Transverse colon (tissue), 4 donors: ENCODE measurements around the gene NBDY. TPM values are rescaled to one million over a fixed set of nuclear protein-coding genes. Genes with fewer than 3 reads are reported as not detected.
A peak's percentile ranks its signal among the peaks of the same experiment; 100 is the strongest.

Experiments used
- DNase-seq: peaks from one replicate; pipeline ENCODE4 v3.0.0-alpha.2; 2019
- H3K27ac ChIP-seq, 4 donors: fragments of 200-600 bp; sonication (generic); 2 replicates each; pipeline ENCODE4 v1.5.1; 2016 to 2018; ENCODE audit warnings: inconsistent platforms in 4 of 4
- H3K27me3 ChIP-seq: fragments of 200-600 bp; sonication (generic); 2 replicates; pipeline ENCODE4 v1.5.1; 2017; ENCODE audit warnings: inconsistent platforms
- H3K36me3 ChIP-seq, 4 donors: fragments of 200-600 bp; sonication (generic); 2 replicates each; pipeline ENCODE4 v1.5.1; 2017 to 2019; ENCODE audit warnings: inconsistent platforms in 4 of 4
- H3K4me1 ChIP-seq, 4 donors: fragments of 200-600 bp; sonication (generic); 2 replicates each; pipeline ENCODE4 v1.5.1; 2017 to 2020; ENCODE audit warnings: inconsistent platforms in 4 of 4
- H3K4me3 ChIP-seq, 4 donors: fragments of 200-600 bp; sonication (generic); 1 replicate in 1 of 4; 2 replicates in 3 of 4; pipeline versions ENCODE4 v1.5.1 to v1.6.1; 2017 to 2019; ENCODE audit warnings: inconsistent platforms in 4 of 4
- H3K9me3 ChIP-seq, 2 donors: fragments of 200-600 bp; sonication (generic); 2 replicates each; pipeline ENCODE4 v1.5.1; 2017 to 2019; ENCODE audit warnings: inconsistent platforms in 2 of 2
- CTCF ChIP-seq, 5 experiments: fragments of 200-600 bp in 3 of 5; fragments of 450-650 bp in 2 of 5; sonication (generic) in 3 of 5; IDR thresholded peaks; 1 replicate in 2 of 5; 2 replicates in 3 of 5; pipeline ENCODE4 v1.5.1; 2016 to 2017; ENCODE audit warnings: antibody characterized with exemption in 5 of 5, inconsistent platforms in 3 of 5, mild to moderate bottlenecking in 2 of 5, moderate library complexity in 1 of 5
- EP300 ChIP-seq: sonication (generic); formaldehyde crosslinking; IDR thresholded peaks from one replicate; pipeline ENCODE4 v1.6.1; 2017; ENCODE audit warnings: antibody characterized with exemption, low read depth
- POLR2A ChIP-seq: fragments of 450-650 bp; IDR thresholded peaks from one replicate; pipeline ENCODE4 v1.6.1; 2016; ENCODE audit warnings: antibody characterized with exemption, mild to moderate bottlenecking, moderate library complexity
- POLR2AphosphoS5 ChIP-seq, 3 donors: sonication (generic); formaldehyde crosslinking; IDR thresholded peaks; one replicate each; pipeline ENCODE4 v1.6.1; 2016; ENCODE audit warnings: antibody characterized with exemption in 3 of 3
- WGBS, 2 donors: methylation state at CpG; one replicate each; pipeline ENCODE4 v1.1.5; 2018; ENCODE audit warnings: low coverage in 1 of 2; 5-methylcytosine and 5-hydroxymethylcytosine counted together
- in situ Hi-C, 4 donors: fragments of 200-750 bp; cut with MboI; loops; one replicate each; pipeline versions ENCODE4 v1.15.0 to v1.15.1; 2017; ENCODE audit warnings: low sequenced_read_pairs in 3 of 4, low pct_ligation_motif_present in 1 of 4, low pct_unique_long_range_greater_than_20kb in 1 of 4
- intact Hi-C: fragments of 100-400 bp; cut with DNase I; formaldehyde crosslinking; loops from one replicate; pipeline ENCODE4 v1.15.1; 2023; ENCODE audit warnings: low total_unique reads
- total RNA-seq, 4 donors: library from RNA; depleted of rRNA; stranded (reverse); fragments of >200 nt; gene quantifications; one replicate each; pipeline ENCODE4 v1.1.0, GENCODE V29; 2016

Gene NBDY
- total RNA-seq, 4 donors from 2014 or later = 4.1 to 10.5 (median 9.4) TPM; not detected in 1

- no peaks in the 10 kb centered on the region for H3K27me3 ChIP-seq
- TF ChIP-seq POLR2A = no peak
- TF ChIP-seq CTCF (IDR thresholded peaks at IDR 0.05) = no peak
- no peak for TF ChIP-seq EP300
- TF ChIP-seq POLR2AphosphoS5 (IDR thresholded peaks at IDR 0.05) = no peak
- 77% methylated on average over 13 of the region's 13 CpGs; no CpG with 5 or more reads in 1 of the 2 donors for WGBS, 2 donors
- intact Hi-C loops (no loop called here), in situ Hi-C loops (loop anchor here in 1 of 4 donors (25.0 kb wide), 1 partner anchor 188 kb away; the partner anchor contains the start of gene SPIN3)
- H3K36me3 ChIP-seq = no peaks in the 10 kb centered on the region
- no peaks in the 10 kb centered on the region for H3K4me1 ChIP-seq
- no peak overlapping the region for H3K27ac ChIP-seq
- no peaks in the 10 kb centered on the region for H3K9me3 ChIP-seq
- peak; percentile 26 for DNase-seq
- no peak overlapping the region for H3K4me3 ChIP-seq
Observed at GRCh38 chrX:56798866-56799758, 70.1 kb downstream of the NBDY start.

- Histone ChIP-seq H3K27me3 (no peaks in the 10 kb centered on the region), H3K36me3 (no peaks in the 10 kb centered on the region), H3K4me3 (no peak overlapping the region), H3K27ac (no peak overlapping the region), H3K9me3 (no peaks in the 10 kb centered on the region), H3K4me1 (no peaks in the 10 kb centered on the region)
- peak; percentile 3 for DNase-seq
- WGBS, 2 donors = 84% methylated on average over 3 of the region's 3 CpGs; no CpG with 5 or more reads in 1 of the 2 donors
- in situ Hi-C loops = loop anchor here in 1 of 4 donors (25.0 kb wide), 1 partner anchor 187 kb away; the partner anchor contains the start of gene SPIN3
- no peak for TF ChIP-seq POLR2A
- TF ChIP-seq POLR2AphosphoS5 (IDR thresholded peaks at IDR 0.05) = no peak
- no peak for TF ChIP-seq CTCF (IDR thresholded peaks at IDR 0.05)
- no peak for TF ChIP-seq EP300
- intact Hi-C loops = no loop called here
Observed at GRCh38 chrX:56800307-56800706, 71.3 kb downstream of the NBDY start.

GRCh38 chrX:56800801-56801200 is 71.8 kb downstream of the NBDY start:
- no peaks in the 10 kb centered on the region for H3K36me3 ChIP-seq
- no peak overlapping the region for H3K4me3 ChIP-seq
- peak; percentile 6 for DNase-seq
- H3K4me1 ChIP-seq = no peaks in the 10 kb centered on the region
- no peaks in the 10 kb centered on the region for H3K27me3 ChIP-seq
- in situ Hi-C loops = loop anchor here in 1 of 4 donors (25.0 kb wide), 1 partner anchor 186 kb away; the partner anchor contains the start of gene SPIN3
- intact Hi-C loops = no loop called here
- TF ChIP-seq POLR2A (no peak), EP300 (no peak), POLR2AphosphoS5 (IDR thresholded peaks at IDR 0.05) (no peak), CTCF (IDR thresholded peaks at IDR 0.05) (no peak)
- no peaks in the 10 kb centered on the region for H3K9me3 ChIP-seq
- no peak overlapping the region for H3K27ac ChIP-seq
- WGBS, 2 donors = 73 to 76% methylated on average over 3 to 7 of the region's 7 CpGs

GRCh38 chrX:56802428-56802827 is 73.4 kb downstream of the NBDY start:
- no peaks in the 10 kb centered on the region for H3K27me3 ChIP-seq
- DNase-seq = peak; percentile 6
- intact Hi-C loops = no loop called here
- H3K4me3 ChIP-seq = no peak overlapping the region
- H3K4me1 ChIP-seq = no peaks in the 10 kb centered on the region
- no peak for TF ChIP-seq POLR2A
- TF ChIP-seq POLR2AphosphoS5 (IDR thresholded peaks at IDR 0.05) = no peak
- no peak for TF ChIP-seq EP300
- no peak for TF ChIP-seq CTCF (IDR thresholded peaks at IDR 0.05)
- H3K27ac ChIP-seq = peak overlapping the region in 1 of 4 donors; percentile 67
- H3K36me3 ChIP-seq = no peaks in the 10 kb centered on the region
- H3K9me3 ChIP-seq = no peaks in the 10 kb centered on the region
- in situ Hi-C loops = loop anchor here in 1 of 4 donors (25.0 kb wide), 1 partner anchor 185 kb away; the partner anchor contains the start of gene SPIN3
- 73% methylated on average over 4 of the region's 4 CpGs; no CpG with 5 or more reads in 1 of the 2 donors for WGBS, 2 donors
